Measurements from ENCODE around the gene DAPK1. TPM values are rescaled to one million over a fixed set of nuclear protein-coding genes. Genes with fewer than 3 reads are reported as not detected.

The DAPK1 gene
- total and polyA plus RNA-seq, 8 donors: 29.1 to 98.7 (median 45.4) TPM

DNA sequence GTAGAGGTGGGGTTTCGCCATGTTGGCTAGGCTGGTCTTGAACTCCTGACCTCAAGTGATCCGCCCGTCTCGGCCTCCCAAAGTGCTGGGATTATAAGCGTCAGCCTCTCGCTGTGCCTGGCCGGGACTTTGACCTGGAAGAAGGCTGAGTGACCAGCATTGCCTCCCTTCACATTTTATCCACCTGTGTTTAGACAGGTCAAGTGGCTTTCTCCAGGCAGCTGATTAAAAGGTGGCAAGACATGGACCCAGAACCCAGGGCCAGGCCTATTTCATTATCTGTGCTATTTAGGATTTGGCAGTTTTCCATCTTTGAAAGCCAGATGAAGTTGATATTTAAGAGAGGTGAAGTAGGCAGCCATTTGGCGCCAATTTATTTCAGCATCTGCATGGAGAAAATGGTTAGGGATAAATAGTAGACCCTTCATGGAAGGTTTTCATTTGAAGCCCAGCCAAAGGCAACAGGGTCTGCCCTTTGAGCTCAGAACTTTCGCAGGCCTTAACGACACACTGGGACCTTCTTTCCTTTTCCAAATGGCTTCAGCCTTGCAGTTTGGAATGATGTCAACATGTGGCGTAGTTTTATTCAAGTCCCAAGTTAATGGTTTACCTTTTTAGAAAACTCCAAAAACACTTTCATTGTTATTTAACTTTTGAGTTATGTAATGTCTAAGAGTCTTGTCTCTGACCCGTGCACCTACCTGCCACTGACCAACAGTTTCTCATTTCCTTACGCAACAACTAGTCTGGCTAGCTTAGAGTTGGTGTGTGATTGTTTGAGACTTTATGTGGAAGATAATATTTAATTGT, 8.4 kb downstream of the DAPK1 start:
- no peak for DNase-seq
- peaks cover 9 to 26% (median 22%) of the 10 kb centered on the region in 3 donors for H3K4me1 ChIP-seq
- FAIRE-seq: no peak
- no peaks in the 10 kb centered on the region for H3K27me3 ChIP-seq
- peak overlapping the region in 1 of 4 donors; percentile 46 for H3K27ac ChIP-seq
- TF ChIP-seq, protein P1, sequence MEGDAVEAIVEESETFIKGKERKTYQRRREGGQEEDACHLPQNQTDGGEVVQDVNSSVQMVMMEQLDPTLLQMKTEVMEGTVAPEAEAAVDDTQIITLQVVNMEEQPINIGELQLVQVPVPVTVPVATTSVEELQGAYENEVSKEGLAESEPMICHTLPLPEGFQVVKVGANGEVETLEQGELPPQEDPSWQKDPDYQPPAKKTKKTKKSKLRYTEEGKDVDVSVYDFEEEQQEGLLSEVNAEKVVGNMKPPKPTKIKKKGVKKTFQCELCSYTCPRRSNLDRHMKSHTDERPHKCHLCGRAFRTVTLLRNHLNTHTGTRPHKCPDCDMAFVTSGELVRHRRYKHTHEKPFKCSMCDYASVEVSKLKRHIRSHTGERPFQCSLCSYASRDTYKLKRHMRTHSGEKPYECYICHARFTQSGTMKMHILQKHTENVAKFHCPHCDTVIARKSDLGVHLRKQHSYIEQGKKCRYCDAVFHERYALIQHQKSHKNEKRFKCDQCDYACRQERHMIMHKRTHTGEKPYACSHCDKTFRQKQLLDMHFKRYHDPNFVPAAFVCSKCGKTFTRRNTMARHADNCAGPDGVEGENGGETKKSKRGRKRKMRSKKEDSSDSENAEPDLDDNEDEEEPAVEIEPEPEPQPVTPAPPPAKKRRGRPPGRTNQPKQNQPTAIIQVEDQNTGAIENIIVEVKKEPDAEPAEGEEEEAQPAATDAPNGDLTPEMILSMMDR (IDR thresholded peaks at IDR 0.05): no peak
- H3K36me3 ChIP-seq: peaks cover 0 to 25% (median 0%) of the 10 kb centered on the region in 3 donors
- no peaks in the 10 kb centered on the region for H3K9me3 ChIP-seq
- ATAC-seq: peak in 1 of 4 donors; percentile 12
- WGBS, 2 donors: 82 to 89% methylated on average over 13 of the region's 13 CpGs
- H3K4me3 ChIP-seq: no peak overlapping the region
- intact Hi-C loops (cut with DNase I): loop anchor here in 1 of 3 donors (10.0 kb wide), 2 partner anchors 59 to 159 kb away; no protein-coding TSS in a partner anchor

DNA sequence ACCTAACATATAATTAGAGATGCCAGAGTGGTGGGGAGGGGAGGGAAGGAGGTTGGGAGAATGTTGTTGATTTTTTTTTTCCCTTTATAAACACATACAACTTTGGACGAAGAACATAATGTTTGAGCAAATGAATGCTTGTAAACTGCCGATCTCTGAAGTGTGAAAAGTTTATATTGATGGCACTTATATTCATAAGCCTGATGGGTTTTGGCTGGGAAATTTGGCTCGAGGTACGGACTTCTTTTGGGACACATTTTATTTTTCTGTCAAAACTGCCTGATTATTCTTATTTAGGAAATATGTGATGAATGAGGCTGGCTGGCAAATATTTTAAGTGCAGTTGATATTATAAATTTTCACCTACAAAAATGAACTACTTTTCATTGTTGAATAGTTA, 9.9 kb downstream of the DAPK1 start:
- intact Hi-C loops (cut with DNase I): loop anchor here in 1 of 3 donors (10.0 kb wide), 2 partner anchors 57 to 157 kb away; no protein-coding TSS in a partner anchor
- WGBS, 2 donors: 75 to 87% methylated on average over 4 of the region's 4 CpGs
- no peak for ATAC-seq
- Histone ChIP-seq H3K4me1 (peaks cover 0 to 12% (median 9%) of the 10 kb centered on the region in 3 donors), H3K27me3 (no peaks in the 10 kb centered on the region), H3K27ac (no peak overlapping the region), H3K9me3 (no peaks in the 10 kb centered on the region), H3K4me3 (no peak overlapping the region), H3K36me3 (peaks cover 0 to 27% (median 0%) of the 10 kb centered on the region in 3 donors)
- TF ChIP-seq, protein P1 (IDR thresholded peaks at IDR 0.05): no peak
- FAIRE-seq: no peak
- DNase-seq: no peak

DNA sequence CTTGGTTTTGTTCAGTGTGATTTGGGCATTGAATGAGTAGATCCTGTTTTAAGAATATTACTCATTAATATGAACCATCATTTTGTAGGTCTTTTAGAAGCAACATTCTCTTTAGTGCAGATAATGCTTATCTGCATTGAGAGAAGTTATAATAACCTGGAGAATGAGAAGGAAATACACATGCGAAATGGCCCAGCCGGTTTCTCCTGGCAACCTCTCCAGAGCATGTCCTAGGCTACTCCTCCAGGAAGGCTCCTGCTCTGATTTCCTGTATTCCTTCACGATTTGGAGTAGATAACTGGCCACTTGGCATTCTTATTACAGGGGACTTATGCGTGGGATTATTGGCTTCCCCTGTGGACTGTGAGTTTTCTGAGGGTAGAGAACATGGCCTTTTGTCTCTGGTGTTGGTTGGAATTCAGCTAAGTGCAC, 12.6 kb downstream of the DAPK1 start:
- H3K4me1 ChIP-seq: peaks cover 0 to 3% (median 0%) of the 10 kb centered on the region in 3 donors
- H3K27me3 ChIP-seq: no peaks in the 10 kb centered on the region
- H3K36me3 ChIP-seq: peaks cover 0 to 27% (median 0%) of the 10 kb centered on the region in 3 donors
- no peak overlapping the region for H3K4me3 ChIP-seq
- FAIRE-seq (no peak), ATAC-seq (no peak), DNase-seq (no peak)
- 78% methylated on average over 4 of the region's 4 CpGs for whole genome bisulfite sequencing, 2 donors
- TF ChIP-seq, protein P1 (IDR thresholded peaks at IDR 0.05): no peak
- intact Hi-C loops (cut with DNase I): no loop called here
- no peak overlapping the region for H3K27ac ChIP-seq
- no peaks in the 10 kb centered on the region for H3K9me3 ChIP-seq

DNA sequence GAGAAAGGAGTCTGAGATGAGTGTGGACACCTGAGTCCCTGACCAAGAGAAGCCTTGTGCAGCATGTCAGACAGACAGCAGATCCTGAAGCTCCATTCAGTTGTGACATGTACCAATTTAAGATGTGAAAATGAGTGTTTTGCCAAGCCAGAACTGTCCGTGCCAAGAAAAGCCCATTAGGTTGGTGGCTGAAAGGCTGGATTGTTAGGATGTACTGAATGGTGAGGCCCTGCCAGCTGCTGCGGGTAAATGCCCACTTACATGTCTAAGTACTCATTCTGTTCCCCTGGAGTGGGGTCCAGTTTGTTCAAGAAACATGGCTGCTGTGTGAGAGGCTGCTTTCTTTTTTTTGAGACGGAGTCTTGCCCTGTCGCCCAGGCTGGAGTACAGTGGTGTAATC, 14.6 kb downstream of the DAPK1 start:
- Histone ChIP-seq H3K4me1 (no peaks in the 10 kb centered on the region), H3K27me3 (no peaks in the 10 kb centered on the region), H3K4me3 (no peak overlapping the region), H3K9me3 (no peaks in the 10 kb centered on the region), H3K27ac (no peak overlapping the region), H3K36me3 (peaks cover 0 to 12% (median 0%) of the 10 kb centered on the region in 3 donors)
- TF ChIP-seq, protein P1 (IDR thresholded peaks at IDR 0.05): no peak
- 85% methylated on average over 4 of the region's 4 CpGs for WGBS, 2 donors
- peak in 1 of 4 donors; percentile 42 for ATAC-seq
- no peak for DNase-seq
- intact Hi-C loops (cut with DNase I): no loop called here
- FAIRE-seq: no peak

DNA sequence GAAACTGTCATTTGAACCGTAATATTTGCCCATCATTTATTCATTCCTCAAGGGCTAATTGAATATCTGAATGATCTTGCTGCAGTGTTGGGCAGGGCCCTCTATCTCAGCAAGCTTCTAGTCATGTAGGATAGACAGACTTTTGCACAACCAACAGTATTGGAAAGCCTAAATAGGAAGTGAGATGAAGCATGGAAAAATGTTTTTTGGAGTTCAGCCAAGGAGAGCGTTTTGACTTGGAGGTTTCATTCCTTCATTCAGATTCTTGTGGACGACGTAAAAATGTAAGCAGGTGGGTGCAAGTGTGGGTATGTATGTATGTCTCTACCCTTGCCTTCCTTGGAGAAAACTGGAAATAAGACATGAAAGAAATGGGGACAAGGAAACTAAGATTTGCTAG, 15.5 kb downstream of the DAPK1 start:
- ATAC-seq (no peak), FAIRE-seq (no peak), DNase-seq (no peak)
- no peak overlapping the region for H3K27ac ChIP-seq
- WGBS, 2 donors: 70 to 72% methylated on average over 4 of the region's 4 CpGs
- intact Hi-C loops (cut with DNase I): no loop called here
- TF ChIP-seq, protein P1 (IDR thresholded peaks at IDR 0.05): no peak
- H3K9me3 ChIP-seq: no peaks in the 10 kb centered on the region
- H3K4me3 ChIP-seq: no peak overlapping the region
- H3K27me3 ChIP-seq: no peaks in the 10 kb centered on the region
- peaks cover 0 to 8% (median 0%) of the 10 kb centered on the region in 3 donors for H3K36me3 ChIP-seq
- H3K4me1 ChIP-seq: no peaks in the 10 kb centered on the region
